ENCODE data around the gene CHST11.
"Not testable (repeated sequence)": the region's sequence is repeated elsewhere in the genome, so short reads cannot be mapped to it uniquely, and the experiment has no call there.

Gene CHST11

GRCh38 chr12:104570174-104570907, 113.6 kb downstream of the CHST11 start:
- H3K27me3 ChIP-seq (ENCODE audit: low read depth, low read length), result no peaks in the 10 kb centered on the region
- H3K4me3 ChIP-seq (ENCODE audit: low read depth in 1 of 2, low read length in 2 of 2), result no peak overlapping the region
- H3K9me3 ChIP-seq (ENCODE audit: control insufficient read depth in 1 of 2, low read length in 2 of 2), result no peaks in the 10 kb centered on the region
- H3K36me3 ChIP-seq (ENCODE audit: control insufficient read depth in 1 of 2, insufficient read depth in 2 of 2, low read length in 2 of 2), result no peaks in the 10 kb centered on the region
- H3K27ac ChIP-seq (ENCODE audit: low read length), result no peak overlapping the region
- H3K4me1 ChIP-seq (ENCODE audit: control insufficient read depth in 1 of 2, insufficient read depth in 2 of 2, low read length in 2 of 2), result peaks cover 4 to 6% of the 10 kb centered on the region in 2 donors

- Histone ChIP-seq H3K9me3 (ENCODE audit: control insufficient read depth in 1 of 2, low read length in 2 of 2) (no peaks in the 10 kb centered on the region), H3K4me3 (ENCODE audit: low read depth in 1 of 2, low read length in 2 of 2) (no peak overlapping the region), H3K4me1 (ENCODE audit: control insufficient read depth in 1 of 2, insufficient read depth in 2 of 2, low read length in 2 of 2) (peaks cover 4 to 6% of the 10 kb centered on the region in 2 donors), H3K36me3 (ENCODE audit: control insufficient read depth in 1 of 2, insufficient read depth in 2 of 2, low read length in 2 of 2) (no peaks in the 10 kb centered on the region), H3K27me3 (ENCODE audit: low read depth, low read length) (no peaks in the 10 kb centered on the region), H3K27ac (ENCODE audit: low read length) (no peak overlapping the region)
Observed at GRCh38 chr12:104571328-104571727, 114.6 kb downstream of the CHST11 start.

- H3K27ac ChIP-seq (ENCODE audit: low read length); H3K36me3 ChIP-seq (ENCODE audit: control insufficient read depth in 1 of 2, insufficient read depth in 2 of 2, low read length in 2 of 2); H3K4me3 ChIP-seq (ENCODE audit: low read depth in 1 of 2, low read length in 2 of 2); H3K9me3 ChIP-seq (ENCODE audit: control insufficient read depth in 1 of 2, low read length in 2 of 2); H3K27me3 ChIP-seq (ENCODE audit: low read depth, low read length); H3K4me1 ChIP-seq (ENCODE audit: control insufficient read depth in 1 of 2, insufficient read depth in 2 of 2, low read length in 2 of 2): not testable (repeated sequence)
Observed at GRCh38 chr12:104574353-104574752, 117.6 kb downstream of the CHST11 start.

GRCh38 chr12:104574758-104575157, 118.0 kb downstream of the CHST11 start:
- H3K4me3 ChIP-seq (ENCODE audit: low read depth in 1 of 2, low read length in 2 of 2); H3K9me3 ChIP-seq (ENCODE audit: control insufficient read depth in 1 of 2, low read length in 2 of 2); H3K4me1 ChIP-seq (ENCODE audit: control insufficient read depth in 1 of 2, insufficient read depth in 2 of 2, low read length in 2 of 2); H3K27ac ChIP-seq (ENCODE audit: low read length); H3K36me3 ChIP-seq (ENCODE audit: control insufficient read depth in 1 of 2, insufficient read depth in 2 of 2, low read length in 2 of 2); H3K27me3 ChIP-seq (ENCODE audit: low read depth, low read length): not testable (repeated sequence)

GRCh38 chr12:104575442-104576186, 118.9 kb downstream of the CHST11 start:
- H3K27ac ChIP-seq (ENCODE audit: low read length), result no peak overlapping the region
- no peaks in the 10 kb centered on the region for H3K27me3 ChIP-seq (ENCODE audit: low read depth, low read length)
- H3K4me3 ChIP-seq (ENCODE audit: low read depth in 1 of 2, low read length in 2 of 2), result no peak overlapping the region
- no peaks in the 10 kb centered on the region for H3K9me3 ChIP-seq (ENCODE audit: control insufficient read depth in 1 of 2, low read length in 2 of 2)
- H3K36me3 ChIP-seq (ENCODE audit: control insufficient read depth in 1 of 2, insufficient read depth in 2 of 2, low read length in 2 of 2), result peaks cover 0 to 4% of the 10 kb centered on the region in 2 donors
- H3K4me1 ChIP-seq (ENCODE audit: control insufficient read depth in 1 of 2, insufficient read depth in 2 of 2, low read length in 2 of 2), result no peaks in the 10 kb centered on the region

- Histone ChIP-seq H3K4me3 (ENCODE audit: low read depth in 1 of 2, low read length in 2 of 2) (no peak overlapping the region), H3K4me1 (ENCODE audit: control insufficient read depth in 1 of 2, insufficient read depth in 2 of 2, low read length in 2 of 2) (no peaks in the 10 kb centered on the region)
Observed at GRCh38 chr12:104576187-104576778, 119.5 kb downstream of the CHST11 start.

GRCh38 chr12:104576980-104577580, 120.3 kb downstream of the CHST11 start:
- Histone ChIP-seq H3K4me1 (ENCODE audit: control insufficient read depth in 1 of 2, insufficient read depth in 2 of 2, low read length in 2 of 2) (no peaks in the 10 kb centered on the region), H3K4me3 (ENCODE audit: low read depth in 1 of 2, low read length in 2 of 2) (no peak overlapping the region), H3K36me3 (ENCODE audit: control insufficient read depth in 1 of 2, insufficient read depth in 2 of 2, low read length in 2 of 2) (peaks cover 0 to 4% of the 10 kb centered on the region in 2 donors), H3K27ac (ENCODE audit: low read length) (no peak overlapping the region), H3K9me3 (ENCODE audit: control insufficient read depth in 1 of 2, low read length in 2 of 2) (no peaks in the 10 kb centered on the region), H3K27me3 (ENCODE audit: low read depth, low read length) (no peaks in the 10 kb centered on the region)

More at GRCh38 chr12:104576187-104576778, 119.5 kb downstream of the CHST11 start:
- no peaks in the 10 kb centered on the region for H3K9me3 ChIP-seq (ENCODE audit: control insufficient read depth in 1 of 2, low read length in 2 of 2)
- no peak overlapping the region for H3K27ac ChIP-seq (ENCODE audit: low read length)
- peaks cover 0 to 4% of the 10 kb centered on the region in 2 donors for H3K36me3 ChIP-seq (ENCODE audit: control insufficient read depth in 1 of 2, insufficient read depth in 2 of 2, low read length in 2 of 2)
- no peaks in the 10 kb centered on the region for H3K27me3 ChIP-seq (ENCODE audit: low read depth, low read length)

GRCh38 chr12:104577581-104577981, 120.8 kb downstream of the CHST11 start:
- Histone ChIP-seq H3K9me3 (ENCODE audit: control insufficient read depth in 1 of 2, low read length in 2 of 2) (no peaks in the 10 kb centered on the region), H3K27ac (ENCODE audit: low read length) (no peak overlapping the region), H3K4me1 (ENCODE audit: control insufficient read depth in 1 of 2, insufficient read depth in 2 of 2, low read length in 2 of 2) (no peaks in the 10 kb centered on the region), H3K27me3 (ENCODE audit: low read depth, low read length) (no peaks in the 10 kb centered on the region), H3K4me3 (ENCODE audit: low read depth in 1 of 2, low read length in 2 of 2) (no peak overlapping the region), H3K36me3 (ENCODE audit: control insufficient read depth in 1 of 2, insufficient read depth in 2 of 2, low read length in 2 of 2) (peaks cover 0 to 4% of the 10 kb centered on the region in 2 donors)

GRCh38 chr12:104578453-104578852, 121.7 kb downstream of the CHST11 start:
- Histone ChIP-seq H3K27ac (ENCODE audit: low read length) (no peak overlapping the region), H3K4me3 (ENCODE audit: low read depth in 1 of 2, low read length in 2 of 2) (no peak overlapping the region), H3K36me3 (ENCODE audit: control insufficient read depth in 1 of 2, insufficient read depth in 2 of 2, low read length in 2 of 2) (peaks cover 0 to 4% of the 10 kb centered on the region in 2 donors), H3K9me3 (ENCODE audit: control insufficient read depth in 1 of 2, low read length in 2 of 2) (no peaks in the 10 kb centered on the region), H3K4me1 (ENCODE audit: control insufficient read depth in 1 of 2, insufficient read depth in 2 of 2, low read length in 2 of 2) (no peaks in the 10 kb centered on the region), H3K27me3 (ENCODE audit: low read depth, low read length) (no peaks in the 10 kb centered on the region)

- H3K4me1 ChIP-seq (ENCODE audit: control insufficient read depth in 1 of 2, insufficient read depth in 2 of 2, low read length in 2 of 2), result no peaks in the 10 kb centered on the region
- no peaks in the 10 kb centered on the region for H3K27me3 ChIP-seq (ENCODE audit: low read depth, low read length)
- H3K9me3 ChIP-seq (ENCODE audit: control insufficient read depth in 1 of 2, low read length in 2 of 2), result no peaks in the 10 kb centered on the region
- no peak overlapping the region for H3K27ac ChIP-seq (ENCODE audit: low read length)
- no peak overlapping the region for H3K4me3 ChIP-seq (ENCODE audit: low read depth in 1 of 2, low read length in 2 of 2)
- H3K36me3 ChIP-seq (ENCODE audit: control insufficient read depth in 1 of 2, insufficient read depth in 2 of 2, low read length in 2 of 2), result peaks cover 0 to 4% of the 10 kb centered on the region in 2 donors
Observed at GRCh38 chr12:104579718-104580495, 123.2 kb downstream of the CHST11 start.
